Stimulated activated CD4-positive, alpha-beta T cell treated with anti-CD3 and anti-CD28 coated beads, Interleukin-15, amount 100 ng/mL, for 1 hour (primary cell): Measurements from ENCODE around the gene CCDC182.

Experiments
- DNase-seq, 2 donors: peaks; one replicate each; pipeline ENCODE4 v3.0.0-alpha.2; 2020; ENCODE audit warnings: low read depth in 1 of 2, low spot score in 1 of 2

CCDC182 gene

DNA sequence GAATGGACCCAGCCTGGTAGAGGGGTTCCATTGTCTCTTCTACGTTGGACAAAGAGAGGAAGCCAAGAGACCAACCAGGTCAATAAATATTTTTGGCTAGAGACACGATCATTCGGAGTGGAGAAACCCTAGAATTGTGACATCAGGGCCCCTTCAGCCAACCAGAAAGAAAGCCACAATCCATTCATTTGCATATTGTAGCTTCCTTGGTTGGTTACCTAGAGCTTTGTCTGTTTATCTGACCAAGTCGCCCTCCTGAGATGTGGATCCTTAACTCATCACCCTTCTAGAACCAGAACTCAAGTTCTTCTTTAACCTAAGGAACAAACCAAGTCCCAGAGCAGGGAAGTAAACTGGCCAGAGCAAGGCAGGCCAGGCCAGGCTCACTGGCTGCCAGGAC, at the start of gene CCDC182:
TSS of gene CCDC182 (minus strand) at position 58 of the 400 bp plus-strand sequence. CDS start at position 31, 27 bp downstream.
- no peak for DNase-seq

DNA sequence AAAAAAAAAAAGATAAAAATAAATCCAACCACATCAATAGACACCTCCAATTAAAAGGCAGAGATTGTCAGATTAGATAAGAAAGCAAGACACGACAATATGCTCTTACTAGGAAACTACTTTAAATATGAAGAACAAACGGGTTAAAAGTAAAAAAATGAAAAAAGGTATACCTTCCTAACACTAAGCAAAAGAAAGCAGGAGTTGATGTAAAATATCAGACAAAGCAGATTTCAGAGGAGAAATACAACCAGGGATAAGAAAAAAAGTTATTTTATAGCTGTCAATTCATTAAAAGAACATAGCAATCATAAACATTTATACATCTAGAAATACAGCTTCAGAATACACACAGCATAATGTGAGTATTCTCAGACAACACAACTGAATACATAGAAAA, 49.7 kb upstream of the CCDC182 start:
- DNase-seq, result no peak

DNA sequence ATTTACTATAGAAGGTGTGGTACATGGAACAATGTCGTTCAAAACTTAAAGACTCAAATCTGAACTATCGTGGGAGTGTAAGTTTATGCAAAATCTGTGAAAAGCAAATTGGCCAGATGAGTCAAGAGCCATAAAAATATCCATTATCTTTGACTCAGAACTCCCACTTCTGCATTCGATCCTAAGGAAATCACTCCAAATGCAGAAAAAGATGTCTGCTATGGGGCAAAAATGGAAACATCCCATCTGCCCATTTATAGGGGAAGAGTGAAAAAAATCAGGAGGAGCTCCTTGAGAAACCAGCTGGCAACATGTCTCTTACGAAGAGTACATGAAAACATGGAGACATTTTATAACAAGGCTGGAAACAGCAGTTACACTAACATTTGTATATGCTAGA, 43.6 kb upstream of the CCDC182 start:
- no peak for DNase-seq

DNA sequence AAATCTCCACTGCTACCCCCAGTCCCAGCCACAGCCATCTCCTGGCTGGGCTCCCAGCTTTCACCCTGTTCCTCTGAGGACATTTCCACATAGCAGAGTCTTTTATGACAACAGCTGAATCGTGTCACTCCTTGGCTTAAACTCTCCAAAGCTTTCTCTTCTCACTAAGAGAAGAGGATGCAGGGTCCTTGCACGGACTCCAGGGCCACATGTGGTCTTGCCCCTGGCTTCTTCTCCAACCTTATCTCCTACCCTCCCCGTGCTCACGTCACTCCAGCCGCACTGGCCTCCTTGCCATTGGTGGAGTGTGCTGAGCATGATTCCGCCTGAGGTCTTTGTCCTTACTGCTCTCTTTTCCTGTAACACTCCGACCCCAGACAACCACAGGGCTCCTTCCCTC, 39.9 kb upstream of the CCDC182 start:
- DNase-seq, result no peak

DNA sequence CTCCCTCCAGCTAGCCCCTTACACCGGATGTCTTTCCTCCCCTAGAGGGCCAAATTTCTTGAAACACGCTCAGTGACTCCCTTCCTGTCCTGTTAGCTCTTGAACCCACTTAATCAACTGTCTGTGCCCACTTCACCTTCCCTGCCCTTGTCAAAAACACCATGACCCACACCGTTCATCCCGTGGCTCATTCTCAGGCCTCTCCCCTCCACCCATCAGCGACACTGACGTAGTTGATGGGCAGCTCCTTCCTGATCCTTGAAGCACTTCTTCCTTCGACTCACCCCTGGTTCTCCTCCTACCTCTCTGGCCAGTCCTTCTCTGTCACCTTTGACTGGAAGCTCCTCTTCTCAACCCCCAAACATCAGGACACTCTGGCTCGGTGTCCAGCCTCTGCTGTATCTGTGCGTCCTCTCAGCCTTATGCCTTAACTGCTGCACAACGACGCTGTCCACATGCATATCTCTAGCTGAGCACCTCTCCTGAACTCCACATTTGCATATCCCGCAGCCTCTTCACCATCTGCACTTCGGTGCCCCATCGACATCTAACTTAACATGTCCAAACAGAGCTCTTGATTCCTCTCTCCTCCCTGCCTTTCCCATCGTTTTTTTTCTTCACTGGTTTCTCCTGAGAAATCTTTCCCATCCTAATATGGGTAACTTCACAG, 39.3 kb upstream of the CCDC182 start:
- no peak for DNase-seq

DNA sequence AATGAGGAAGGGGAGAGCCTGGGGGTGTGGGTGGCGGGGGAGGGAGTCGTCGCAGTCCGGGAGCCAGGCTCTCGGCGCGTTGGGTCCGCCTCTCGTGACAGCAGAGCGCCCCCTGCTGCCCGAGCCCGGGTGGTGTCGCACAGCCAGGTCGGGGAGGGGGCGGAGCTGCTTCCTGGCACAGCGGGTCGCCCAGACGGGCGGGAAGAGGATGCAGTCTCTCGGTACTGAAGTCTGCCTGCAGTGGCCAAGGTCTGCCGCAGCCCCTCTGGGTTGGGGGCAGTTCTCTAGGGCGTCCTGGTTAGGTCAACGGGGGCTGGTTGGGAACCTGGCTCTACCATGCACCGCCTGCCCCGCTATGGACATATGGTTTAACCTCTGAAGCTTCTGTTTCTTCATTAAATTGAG, 38.2 kb upstream of the CCDC182 start:
- peak; percentile 37 to 69 for DNase-seq

DNA sequence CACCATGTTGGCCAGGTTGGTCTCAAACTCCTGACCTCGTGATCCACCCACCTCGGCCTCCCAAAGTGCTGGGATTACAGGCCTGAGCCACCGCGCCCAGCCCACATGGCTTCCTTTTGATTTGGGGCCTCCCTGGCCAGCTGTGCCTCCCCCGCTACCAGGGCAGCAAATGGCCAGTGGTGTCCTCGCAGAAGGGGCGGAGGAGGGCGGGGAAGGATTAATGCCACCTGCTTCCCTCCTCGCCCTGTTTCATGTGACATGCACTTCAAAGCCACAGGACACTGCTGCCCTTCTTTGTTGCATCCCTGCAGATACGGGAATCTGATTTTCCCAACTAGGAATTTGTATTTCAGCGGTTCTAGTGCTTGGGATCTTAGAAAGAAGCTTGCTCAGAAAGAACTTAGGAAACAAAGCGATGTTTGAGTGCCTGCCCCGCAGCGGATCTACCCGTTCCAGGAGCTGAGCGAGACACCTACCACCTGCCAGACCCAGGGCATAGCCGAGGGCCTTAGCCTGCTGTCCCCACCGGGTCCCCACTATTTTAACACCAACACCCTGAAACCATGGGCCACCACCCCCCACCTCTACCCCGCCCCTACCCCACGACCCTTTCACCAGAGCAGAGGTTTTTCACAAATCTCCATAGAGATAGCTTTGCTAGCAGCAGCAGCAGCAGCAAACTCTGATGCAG, 37.7 kb upstream of the CCDC182 start:
- DNase-seq, result no peak

DNA sequence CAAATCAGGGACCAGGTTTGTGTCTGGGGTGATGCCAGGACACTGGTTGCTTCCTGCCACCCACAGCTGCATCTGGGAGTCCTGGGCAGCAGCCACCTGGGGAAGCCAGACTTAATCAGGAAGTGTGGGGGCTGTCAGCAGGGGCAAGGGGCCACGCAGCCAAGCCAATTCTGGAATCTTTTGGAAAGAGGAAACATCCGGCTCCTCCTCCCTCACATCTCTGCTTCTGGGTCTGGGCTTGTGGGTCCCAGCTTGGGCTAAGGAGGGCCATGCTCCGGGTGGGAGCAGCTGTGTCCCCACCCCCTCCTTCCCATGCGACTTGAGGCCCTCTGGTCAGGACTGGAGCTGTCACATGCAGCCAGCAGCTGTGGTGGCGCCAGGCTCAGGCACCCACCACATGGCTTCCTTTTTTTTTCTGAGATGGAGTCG, 37.0 kb upstream of the CCDC182 start:
- no peak for DNase-seq

DNA sequence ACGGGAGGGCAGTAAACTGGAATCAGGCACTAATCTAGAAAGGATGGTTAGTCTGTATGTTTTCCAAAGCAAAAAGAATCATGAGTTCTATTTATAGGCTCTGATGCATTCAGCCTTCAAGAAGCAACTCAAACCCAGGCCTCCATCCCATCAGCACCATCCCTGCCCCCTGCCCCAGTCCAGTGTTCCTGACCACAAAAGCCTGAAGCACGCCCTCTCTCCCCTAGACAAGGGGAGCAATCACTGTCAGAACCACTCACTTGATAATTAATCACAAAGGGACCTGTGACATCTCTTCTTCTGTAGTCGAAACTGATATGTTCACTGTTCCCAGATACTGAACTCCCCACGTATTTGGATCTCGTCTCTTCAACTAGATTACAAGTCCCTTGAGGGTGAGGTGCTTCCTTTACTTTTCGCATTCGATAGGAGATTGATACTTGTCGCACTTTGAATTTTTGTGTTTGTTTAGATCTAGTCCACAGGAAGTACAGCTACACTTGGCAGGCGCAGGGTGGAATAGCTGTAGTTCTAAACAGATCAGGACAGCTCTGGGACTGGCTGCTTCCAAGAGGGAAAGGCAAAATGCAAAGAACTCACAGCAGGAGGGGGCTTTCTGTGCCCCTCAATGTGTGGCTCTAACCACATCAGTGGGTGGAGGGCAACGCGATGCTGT, 36.4 kb upstream of the CCDC182 start:
- no peak for DNase-seq

DNA sequence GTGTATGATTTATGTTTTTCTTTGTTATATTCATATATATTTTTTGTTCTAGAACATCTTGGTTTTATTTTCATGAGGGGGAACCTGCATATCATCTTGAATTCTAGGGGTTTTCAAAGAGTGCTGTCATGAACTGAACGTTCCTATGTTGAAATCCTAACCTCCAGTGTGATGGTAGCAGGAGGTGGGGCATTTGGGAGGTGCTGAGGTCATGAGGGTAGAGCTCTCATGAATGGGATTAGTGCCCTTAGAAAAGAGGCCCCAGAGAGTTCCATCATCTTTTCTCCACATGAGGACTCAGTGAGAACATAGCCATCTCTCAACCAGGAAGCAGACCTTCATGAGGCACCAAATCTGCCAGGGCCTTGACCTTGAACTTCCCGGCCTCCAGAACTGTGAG, 34.6 kb upstream of the CCDC182 start:
- no peak for DNase-seq

DNA sequence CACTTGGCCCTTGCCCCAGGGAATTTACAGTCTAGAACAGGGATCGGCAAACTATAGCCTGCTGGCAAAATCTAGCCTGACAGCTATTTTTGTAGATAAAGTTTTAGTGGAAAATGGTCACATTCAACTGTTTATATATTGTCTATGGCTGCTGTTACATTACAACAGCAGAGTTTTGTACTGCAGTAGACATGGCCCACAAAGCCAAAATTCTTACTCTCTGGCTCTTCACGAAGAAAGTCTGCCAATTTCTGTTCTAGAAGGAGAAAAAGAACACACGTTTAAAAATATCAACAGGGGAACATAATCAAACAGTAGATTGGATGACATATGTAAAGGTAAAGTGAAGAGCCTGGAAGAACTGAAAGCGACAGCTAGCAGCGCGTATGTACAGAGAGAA, 33.2 kb upstream of the CCDC182 start:
- no peak for DNase-seq

DNA sequence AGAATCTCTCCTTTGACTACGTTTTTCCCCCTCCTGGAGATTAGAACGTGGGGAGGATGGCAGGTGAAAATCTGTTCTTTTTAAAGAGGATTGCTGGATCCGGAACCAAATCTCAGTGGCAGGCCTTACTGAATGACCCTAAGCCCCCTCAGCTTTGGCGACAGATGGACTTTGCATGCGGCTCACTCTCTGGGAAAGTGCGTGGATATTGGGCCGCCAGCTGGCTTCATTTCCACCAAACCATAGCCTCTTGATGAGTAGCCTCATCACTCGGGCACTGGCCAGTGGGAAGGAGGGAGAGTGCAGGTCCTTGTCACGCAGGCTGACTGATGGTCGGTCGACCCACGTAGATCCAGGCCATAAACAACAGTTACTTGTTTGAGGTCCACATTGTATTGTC, 31.3 kb upstream of the CCDC182 start:
- DNase-seq, result no peak

DNA sequence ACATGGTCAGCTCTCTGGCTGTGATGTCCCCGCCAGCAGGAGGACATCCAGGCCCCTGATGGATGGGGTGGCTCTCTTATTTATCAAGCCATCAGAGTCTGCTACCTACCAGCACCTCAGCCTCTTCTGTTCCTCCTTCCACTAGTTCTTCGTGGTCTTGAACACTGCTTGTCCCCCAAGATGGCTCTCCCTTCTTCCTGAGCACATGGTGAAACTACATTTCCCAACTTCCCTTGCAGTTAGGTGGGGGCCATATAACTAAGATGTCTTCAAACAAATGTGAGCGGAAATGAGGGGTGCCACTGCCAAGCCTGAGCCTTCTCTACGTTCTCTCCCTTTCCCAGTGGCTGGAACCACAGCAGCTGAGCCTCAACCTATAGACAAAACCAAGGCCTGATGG, 29.8 kb upstream of the CCDC182 start:
- no peak for DNase-seq

DNA sequence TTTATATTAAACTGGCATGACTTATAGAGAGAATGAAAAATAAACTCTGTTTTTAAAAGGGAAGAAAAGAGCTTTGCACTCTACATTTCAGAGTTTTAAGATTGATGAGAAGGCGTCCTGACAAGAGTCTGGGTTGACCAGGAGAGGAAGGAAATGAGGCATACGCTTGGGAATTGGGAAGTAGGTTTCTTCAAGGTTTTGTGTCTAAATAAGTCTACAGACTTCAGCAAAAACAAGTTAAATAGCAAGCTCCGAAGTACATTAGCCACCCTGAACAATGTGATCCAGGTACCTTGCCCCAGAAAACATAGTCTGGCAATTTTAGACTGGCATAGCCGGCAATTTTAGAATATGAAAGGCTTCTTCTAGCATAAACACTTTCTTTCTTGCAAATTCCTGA, 28.5 kb upstream of the CCDC182 start:
- no peak for DNase-seq

DNA sequence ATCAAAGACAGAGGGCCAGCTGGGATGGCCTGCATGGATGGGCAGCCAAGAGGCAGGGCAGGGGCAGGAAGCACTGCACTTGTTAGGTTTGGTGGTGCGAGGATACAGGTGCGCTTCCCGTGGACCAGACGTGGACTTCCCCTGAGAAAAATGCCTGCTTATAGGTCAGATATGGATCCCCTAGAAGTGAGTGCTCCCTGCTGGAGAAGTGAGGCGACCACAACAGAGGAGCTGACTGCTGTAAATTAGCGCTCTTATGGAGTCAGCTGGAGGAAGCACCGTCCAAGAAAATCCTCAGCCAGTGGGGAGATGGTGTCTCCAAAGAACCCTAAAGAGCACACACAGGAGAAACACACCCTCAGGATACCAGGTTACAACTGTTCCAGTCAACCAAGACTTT, 27.7 kb upstream of the CCDC182 start:
- no peak for DNase-seq

DNA sequence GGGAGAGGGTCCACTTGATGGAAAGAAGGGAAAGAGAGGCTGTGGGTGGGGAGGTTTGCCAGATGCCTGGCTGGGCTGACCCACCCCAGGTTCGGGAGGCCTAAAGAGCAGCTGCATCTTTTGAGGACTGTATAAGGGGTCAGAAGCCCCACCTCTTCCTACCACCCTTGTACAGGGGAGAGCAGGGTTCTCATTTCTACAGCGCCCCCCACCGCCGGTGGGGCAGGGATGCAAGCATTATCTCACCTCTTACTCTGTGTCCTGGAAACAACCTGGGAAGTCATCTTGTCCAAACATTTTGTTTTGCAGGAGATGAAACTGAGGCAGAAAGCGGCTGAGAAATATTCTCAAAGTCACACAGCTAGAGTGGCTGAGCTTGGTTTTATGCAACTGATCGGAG, 22.5 kb upstream of the CCDC182 start:
- no peak for DNase-seq

DNA sequence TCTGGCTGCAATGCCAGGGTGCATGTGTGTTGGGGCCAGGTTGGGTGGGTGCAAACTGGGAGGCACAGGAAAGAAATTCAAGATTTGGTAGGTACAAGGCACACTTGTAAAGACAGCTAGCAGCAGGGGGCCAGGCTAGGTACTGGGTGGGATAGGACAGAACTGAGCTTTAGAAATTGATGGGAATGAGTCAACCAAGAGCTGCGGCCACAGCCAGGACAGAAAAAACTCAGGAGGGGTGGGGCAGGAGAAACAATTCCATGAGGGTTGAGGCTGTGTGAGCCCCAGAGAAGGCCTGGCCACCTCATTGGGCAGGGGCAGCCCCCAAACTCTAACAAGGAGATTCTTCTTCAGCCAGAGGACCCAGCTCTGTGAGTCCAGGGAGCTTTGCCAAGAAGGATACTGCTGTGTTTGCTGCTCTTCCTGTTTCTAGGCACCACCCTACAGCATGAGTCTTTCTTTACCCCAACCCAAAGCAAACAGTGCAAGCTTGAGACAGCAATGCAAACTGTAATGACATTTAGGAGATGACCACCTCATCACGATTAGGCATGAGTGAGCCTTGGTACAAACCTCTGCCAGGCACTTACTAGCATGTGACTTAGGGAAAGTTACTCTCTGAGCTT, 21.3 kb upstream of the CCDC182 start:
- DNase-seq, result no peak

DNA sequence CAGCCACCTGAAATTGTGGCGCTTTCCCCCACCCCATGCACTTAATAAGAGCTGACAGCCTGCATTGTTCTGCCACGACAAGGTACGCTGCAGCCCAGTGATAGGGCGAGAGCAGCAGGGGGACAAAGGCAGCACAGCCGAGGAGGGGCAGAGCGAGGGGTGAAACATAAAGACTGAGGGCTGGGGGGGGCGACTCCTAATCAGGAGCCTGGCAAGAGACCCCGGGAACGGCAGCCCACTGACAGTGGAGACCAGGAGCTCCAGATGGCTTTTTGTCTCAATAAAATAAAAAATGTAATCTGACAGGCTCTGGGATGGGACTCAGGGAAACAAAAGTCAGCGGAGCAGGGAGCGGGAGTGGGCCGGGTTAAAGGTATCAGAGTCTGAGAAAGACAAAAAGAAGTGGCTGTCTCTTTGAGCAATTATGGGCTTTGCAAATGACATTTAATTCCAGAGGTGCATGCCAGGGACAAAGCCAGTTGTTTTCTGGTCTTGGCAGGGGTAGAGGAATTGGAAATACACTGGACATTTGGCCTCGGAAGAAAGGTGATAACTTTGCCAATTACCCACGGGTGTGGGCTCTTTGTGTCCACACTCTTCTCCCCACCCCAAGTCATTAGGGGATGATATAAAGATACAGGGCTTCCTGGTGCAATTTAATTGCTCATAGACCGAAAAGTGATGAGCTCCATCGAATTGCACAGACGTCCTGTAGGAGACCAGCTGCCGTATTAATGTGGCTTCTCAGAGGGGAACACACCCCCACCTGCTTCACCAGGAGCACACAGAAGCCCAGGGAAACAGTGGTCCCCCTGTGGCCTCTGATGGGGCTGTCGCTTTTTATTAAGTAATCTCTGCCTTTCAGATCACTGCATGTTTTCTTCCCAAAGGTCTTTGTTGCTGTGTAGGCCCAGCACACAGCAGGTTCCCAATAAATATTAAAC, 17.6 kb upstream of the CCDC182 start:
- no peak for DNase-seq

DNA sequence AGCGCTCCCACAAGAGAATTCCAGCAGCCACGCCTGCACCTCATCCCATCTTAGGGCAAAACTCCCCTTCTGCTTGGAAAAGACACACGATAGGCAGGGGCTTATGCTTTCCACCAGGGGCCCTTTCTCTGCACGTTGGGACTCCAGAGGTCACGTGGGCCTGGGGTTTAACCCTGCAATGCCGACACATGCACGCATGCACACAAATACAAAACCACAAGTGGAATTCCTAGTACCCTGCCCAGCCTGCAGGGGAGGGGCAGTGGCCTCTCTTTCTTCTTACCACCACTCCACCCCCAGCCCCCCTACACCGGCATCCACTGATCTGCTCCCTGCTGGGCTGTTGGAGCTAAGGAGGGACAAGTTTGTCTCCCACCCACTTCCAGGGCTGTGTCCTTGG, 16.8 kb upstream of the CCDC182 start:
- no peak for DNase-seq

DNA sequence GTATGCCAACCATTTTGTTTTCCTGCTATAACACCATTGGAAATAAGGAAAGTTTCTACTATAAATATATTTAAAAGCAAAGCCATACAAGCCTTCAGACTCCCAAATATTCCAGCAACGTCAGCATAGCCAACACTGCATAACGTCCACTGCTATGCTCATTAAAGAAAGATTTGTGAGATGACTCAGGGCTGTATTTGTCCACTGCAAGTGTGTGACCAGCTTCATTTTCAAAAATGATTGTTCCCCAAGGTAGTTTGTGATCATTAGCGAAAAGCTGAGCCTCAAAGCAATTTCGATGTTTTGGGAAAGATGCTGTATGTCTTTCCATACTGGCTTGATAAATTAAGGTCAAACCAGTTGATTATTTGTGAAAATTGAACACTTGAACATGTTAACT, 14.9 kb upstream of the CCDC182 start:
- DNase-seq, result no peak

DNA sequence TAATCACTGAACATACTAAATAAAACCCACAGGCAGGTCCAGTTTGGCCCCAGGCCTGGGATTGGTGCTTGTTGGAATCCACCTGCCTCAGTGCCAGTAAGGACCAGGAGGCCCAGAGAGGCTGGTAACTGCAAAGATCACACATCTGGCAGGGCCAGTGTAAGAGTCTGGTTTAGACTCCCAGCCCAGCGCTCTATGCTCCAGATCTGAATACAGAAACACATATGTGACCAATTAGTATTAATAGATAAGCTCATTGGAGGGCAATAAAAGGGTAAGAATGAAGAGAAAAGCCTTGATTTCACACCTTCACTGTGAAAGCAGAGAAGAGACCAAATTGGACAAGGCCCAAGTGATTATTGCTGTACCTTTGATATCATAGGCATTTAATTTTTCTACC, 13.6 kb upstream of the CCDC182 start:
- no peak for DNase-seq
